ENCODE data around the gene HS3ST5. TPM values are rescaled to one million over a fixed set of nuclear protein-coding genes. Genes with fewer than 3 reads are reported as not detected.

HS3ST5 gene
- 1 to 10 TPM in 1 of 4 donors, under 1 TPM in 3; 0.28 to 1.1 (median 0.44) TPM for total RNA-seq
- polyA plus RNA-seq: under 1 TPM in 1 of 3 donors, not detected in 2; 0.36 TPM

- peaks cover 0 to 35% (median 30%) of the 10 kb centered on the region in 4 donors for H3K4me1 ChIP-seq
- peak; percentile 66 for DNase-seq
- peak within 1 kb of the TSS in 3 of 4 donors; percentile 15 to 49 (median 30) for H3K27ac ChIP-seq
- no peaks in the 10 kb centered on the region for H3K9me3 ChIP-seq
- peaks cover 0 to 20% (median 0%) of the 10 kb centered on the region in 3 donors for H3K27me3 ChIP-seq
- peak within 1 kb of the TSS; percentile 38 to 65 (median 56) for H3K4me3 ChIP-seq
- no peak for TF ChIP-seq EP300 (IDR thresholded peaks at IDR 0.05)
- TF ChIP-seq CTCF (IDR thresholded peaks at IDR 0.05): peak in 2 of 4 experiments; percentile 26 to 30
- H3K36me3 ChIP-seq: no peaks in the 10 kb centered on the region
- 1% methylated on average over 73 of the region's 73 CpGs for WGBS, 2 donors
- intact Hi-C loops (cut with DNase I): no loop called here
These were observed at the start of gene HS3ST5 for GRCh38 chr6:114342826-114343781. TSS of gene HS3ST5 (minus strand) at chr6:114343023. CDS start at chr6:114062845, 280,178 bp downstream.

GRCh38 chr6:114390176-114390575 is 47.4 kb upstream of the HS3ST5 start:
- no peaks in the 10 kb centered on the region for H3K4me1 ChIP-seq
- no peaks in the 10 kb centered on the region for H3K9me3 ChIP-seq
- H3K27me3 ChIP-seq: no peaks in the 10 kb centered on the region
- 73 to 87% methylated on average over 2 of the region's 2 CpGs for WGBS, 2 donors
- no peak overlapping the region for H3K27ac ChIP-seq
- H3K36me3 ChIP-seq: no peaks in the 10 kb centered on the region
- TF ChIP-seq POLR2AphosphoS5 (IDR thresholded peaks at IDR 0.05): no peak
- intact Hi-C loops (cut with DNase I): no loop called here
- no peak overlapping the region for H3K4me3 ChIP-seq
- DNase-seq: no peak

- no peaks in the 10 kb centered on the region for H3K4me1 ChIP-seq
- no peak overlapping the region for H3K4me3 ChIP-seq
- no peak for TF ChIP-seq POLR2A (IDR thresholded peaks at IDR 0.05)
- TF ChIP-seq POLR2AphosphoS5 (IDR thresholded peaks at IDR 0.05): no peak
- TF ChIP-seq EP300 (IDR thresholded peaks at IDR 0.05): no peak
- TF ChIP-seq CTCF (IDR thresholded peaks at IDR 0.05): no peak
- intact Hi-C loops (cut with DNase I): no loop called here
- no peak overlapping the region for H3K27ac ChIP-seq
- H3K27me3 ChIP-seq: no peaks in the 10 kb centered on the region
- no peaks in the 10 kb centered on the region for H3K9me3 ChIP-seq
- H3K36me3 ChIP-seq: no peaks in the 10 kb centered on the region
- no peak for DNase-seq
These were observed 46.3 kb upstream of the HS3ST5 start for GRCh38 chr6:114389111-114389510.

GRCh38 chr6:114382406-114382805 is 39.6 kb upstream of the HS3ST5 start:
- TF ChIP-seq POLR2AphosphoS5 (IDR thresholded peaks at IDR 0.05): no peak
- no peak for TF ChIP-seq EP300 (IDR thresholded peaks at IDR 0.05)
- no peak for TF ChIP-seq POLR2A (IDR thresholded peaks at IDR 0.05)
- TF ChIP-seq CTCF (IDR thresholded peaks at IDR 0.05): no peak
- no peak for DNase-seq
- H3K27ac ChIP-seq: no peak overlapping the region
- H3K27me3 ChIP-seq: no peaks in the 10 kb centered on the region
- H3K36me3 ChIP-seq: no peaks in the 10 kb centered on the region
- no peaks in the 10 kb centered on the region for H3K9me3 ChIP-seq
- WGBS, 2 donors: 91 to 98% methylated on average over 1 of the region's 1 CpG
- no peaks in the 10 kb centered on the region for H3K4me1 ChIP-seq
- no peak overlapping the region for H3K4me3 ChIP-seq
- intact Hi-C loops (cut with DNase I): no loop called here

GRCh38 chr6:114377881-114378280 is 35.1 kb upstream of the HS3ST5 start:
- Histone ChIP-seq H3K4me3 (no peak overlapping the region), H3K27me3 (no peaks in the 10 kb centered on the region), H3K27ac (no peak overlapping the region), H3K36me3 (no peaks in the 10 kb centered on the region), H3K9me3 (no peaks in the 10 kb centered on the region), H3K4me1 (no peaks in the 10 kb centered on the region)
- no peak for DNase-seq
- no peak for TF ChIP-seq EP300 (IDR thresholded peaks at IDR 0.05)
- no peak for TF ChIP-seq CTCF (IDR thresholded peaks at IDR 0.05)
- 85 to 91% methylated on average over 3 of the region's 3 CpGs for WGBS, 2 donors
- intact Hi-C loops (cut with DNase I): no loop called here

Measured in sigmoid colon (tissue), 7 donors.